ENCODE results near the gene NOPCHAP1.
A peak's percentile ranks its signal among the peaks of the same experiment; 100 is the strongest.
"Not testable (repeated sequence)": the region's sequence is repeated elsewhere in the genome, so short reads cannot be mapped to it uniquely, and the experiment has no call there.

NOPCHAP1 gene, protein sequence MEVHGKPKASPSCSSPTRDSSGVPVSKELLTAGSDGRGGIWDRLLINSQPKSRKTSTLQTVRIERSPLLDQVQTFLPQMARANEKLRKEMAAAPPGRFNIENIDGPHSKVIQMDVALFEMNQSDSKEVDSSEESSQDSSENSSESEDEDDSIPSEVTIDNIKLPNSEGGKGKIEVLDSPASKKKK

GRCh38 chr12:104986022-104986941 is at the start of gene NOPCHAP1:
Gene NOPCHAP1, plus strand, starts transcription at chr12:104986316. Its CDS starts 37 bp downstream, at chr12:104986353.
- peak; percentile 95 for DNase-seq (ENCODE audit: extremely low spot score)
- ChIA-PET CTCF (no interaction called here), POLR2A (interaction anchor here (0.7 to 0.9 kb wide), 2 partner anchors 9 to 317 kb away, joined by 3 read pairs; no protein-coding TSS in a partner anchor)
- TF ChIP-seq FOXA1 (IDR thresholded peaks at IDR 0.05), result no peak
- TF ChIP-seq HDGF (IDR thresholded peaks at IDR 0.05; ENCODE audit: borderline replicate concordance), result 0 out of 2 replicates have a peak, but pooled peaks have one; percentile 42
- peak; percentile 79 for TF ChIP-seq L3MBTL2 (conservative IDR thresholded peaks at IDR 0.05)
- TF ChIP-seq ELF4 (IDR thresholded peaks at IDR 0.05), result peak; percentile 23; the same call in 1 of the 2 replicates

- DNase-seq (ENCODE audit: extremely low spot score), result no peak
- ChIA-PET POLR2A (no interaction called here), CTCF (interaction anchor here (0.9 kb wide), 1 partner anchor 169 kb away, joined by 9 read pairs; the partner anchor contains the start of gene WASHC4)
- TF ChIP-seq ELF4 (IDR thresholded peaks at IDR 0.05) (no peak), L3MBTL2 (conservative IDR thresholded peaks at IDR 0.05) (no peak), FOXA1 (IDR thresholded peaks at IDR 0.05) (no peak), FOXK2 (IDR thresholded peaks at IDR 0.05) (no peak), NFRKB (IDR thresholded peaks at IDR 0.05) (no peak), SUZ12 (IDR thresholded peaks at IDR 0.05) (no peak), FOXM1 (IDR thresholded peaks at IDR 0.05; ENCODE audit: borderline replicate concordance) (no peak), BHLHE40 (IDR thresholded peaks at IDR 0.05; ENCODE audit: borderline replicate concordance) (no peak), LEF1 (IDR thresholded peaks at IDR 0.05; ENCODE audit: borderline replicate concordance) (no peak), ARNT (IDR thresholded peaks at IDR 0.05) (no peak), SP1 (IDR thresholded peaks at IDR 0.05) (no peak), HDGF (IDR thresholded peaks at IDR 0.05; ENCODE audit: borderline replicate concordance) (no peak), TARDBP (IDR thresholded peaks at IDR 0.05) (no peak), ZNF384 (IDR thresholded peaks at IDR 0.05) (no peak)
- TF ChIP-seq, protein P1, sequence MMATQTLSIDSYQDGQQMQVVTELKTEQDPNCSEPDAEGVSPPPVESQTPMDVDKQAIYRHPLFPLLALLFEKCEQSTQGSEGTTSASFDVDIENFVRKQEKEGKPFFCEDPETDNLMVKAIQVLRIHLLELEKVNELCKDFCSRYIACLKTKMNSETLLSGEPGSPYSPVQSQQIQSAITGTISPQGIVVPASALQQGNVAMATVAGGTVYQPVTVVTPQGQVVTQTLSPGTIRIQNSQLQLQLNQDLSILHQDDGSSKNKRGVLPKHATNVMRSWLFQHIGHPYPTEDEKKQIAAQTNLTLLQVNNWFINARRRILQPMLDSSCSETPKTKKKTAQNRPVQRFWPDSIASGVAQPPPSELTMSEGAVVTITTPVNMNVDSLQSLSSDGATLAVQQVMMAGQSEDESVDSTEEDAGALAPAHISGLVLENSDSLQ (IDR thresholded peaks at IDR 0.05), result no peak
Observed at GRCh38 chr12:104938371-104938770, 47.7 kb upstream of the NOPCHAP1 start.

DNA sequence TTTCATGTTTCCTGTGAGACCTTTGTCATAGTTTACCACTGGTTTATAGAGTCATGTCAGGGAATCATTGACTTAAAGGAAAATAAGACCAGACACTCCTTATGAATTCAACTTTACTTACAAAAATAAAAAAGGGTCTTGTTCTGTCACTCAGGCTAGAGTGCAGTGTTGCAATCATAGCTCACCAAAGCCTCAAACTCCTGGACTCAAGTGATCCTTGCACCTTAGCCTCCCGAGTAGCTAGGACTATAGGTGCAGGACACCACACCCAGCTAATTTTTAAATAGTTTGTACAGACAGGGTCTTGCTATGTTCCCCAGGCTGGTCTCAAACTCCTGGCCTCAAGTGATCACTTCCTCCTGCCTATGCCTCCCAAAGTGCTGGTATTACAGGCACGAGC is 47.0 kb upstream of the NOPCHAP1 start:
- CTCF ChIA-PET, result no interaction called here
- DNase-seq (ENCODE audit: extremely low spot score), result no peak
- POLR2A ChIA-PET, result no interaction called here
- TF ChIP-seq TARDBP (IDR thresholded peaks at IDR 0.05) (no peak), ARNT (IDR thresholded peaks at IDR 0.05) (no peak), FOXA1 (IDR thresholded peaks at IDR 0.05) (no peak), BHLHE40 (IDR thresholded peaks at IDR 0.05; ENCODE audit: borderline replicate concordance) (no peak), NFRKB (IDR thresholded peaks at IDR 0.05) (no peak), CTBP1 (IDR thresholded peaks at IDR 0.05; ENCODE audit: borderline replicate concordance) (no peak), ELF4 (IDR thresholded peaks at IDR 0.05) (no peak), SUZ12 (IDR thresholded peaks at IDR 0.05) (no peak), LEF1 (IDR thresholded peaks at IDR 0.05; ENCODE audit: borderline replicate concordance) (no peak), SP1 (IDR thresholded peaks at IDR 0.05) (no peak), HDGF (IDR thresholded peaks at IDR 0.05; ENCODE audit: borderline replicate concordance) (no peak), FOXM1 (IDR thresholded peaks at IDR 0.05; ENCODE audit: borderline replicate concordance) (no peak), ZNF384 (IDR thresholded peaks at IDR 0.05) (no peak), FOXK2 (IDR thresholded peaks at IDR 0.05) (no peak), L3MBTL2 (conservative IDR thresholded peaks at IDR 0.05) (no peak)
- TF ChIP-seq, protein P1 (IDR thresholded peaks at IDR 0.05), result no peak

DNA sequence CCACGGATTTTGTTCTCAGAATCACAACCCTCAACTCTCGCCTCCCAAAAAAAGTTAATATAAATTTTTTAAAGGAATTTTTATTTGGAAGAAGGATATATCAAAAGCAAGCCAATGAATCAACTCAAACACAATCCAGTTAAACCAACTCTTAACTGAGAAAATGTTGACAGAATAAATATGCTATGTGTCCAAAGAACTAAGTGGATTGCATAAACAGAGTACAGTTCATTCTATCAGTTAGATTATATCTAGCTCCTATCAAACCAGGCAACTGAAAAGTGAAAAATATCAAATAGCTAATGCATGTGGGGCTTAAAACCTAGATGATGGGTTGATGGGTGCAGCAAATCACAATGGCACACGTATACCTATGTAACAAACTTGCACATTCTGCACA is 44.7 kb upstream of the NOPCHAP1 start:
- no peak for TF ChIP-seq FOXA1 (IDR thresholded peaks at IDR 0.05)
- no peak for TF ChIP-seq TARDBP (IDR thresholded peaks at IDR 0.05)
- no peak for TF ChIP-seq FOXK2 (IDR thresholded peaks at IDR 0.05)
- TF ChIP-seq L3MBTL2 (conservative IDR thresholded peaks at IDR 0.05), result no peak
- no peak for TF ChIP-seq ZNF384 (IDR thresholded peaks at IDR 0.05)
- no peak for TF ChIP-seq ARNT (IDR thresholded peaks at IDR 0.05)
- TF ChIP-seq BHLHE40 (IDR thresholded peaks at IDR 0.05; ENCODE audit: borderline replicate concordance), result no peak
- no peak for TF ChIP-seq NFRKB (IDR thresholded peaks at IDR 0.05)
- TF ChIP-seq, protein P1 (IDR thresholded peaks at IDR 0.05), result no peak
- TF ChIP-seq ELF4 (IDR thresholded peaks at IDR 0.05), result no peak
- TF ChIP-seq SP1 (IDR thresholded peaks at IDR 0.05), result no peak
- TF ChIP-seq FOXM1 (IDR thresholded peaks at IDR 0.05; ENCODE audit: borderline replicate concordance), result no peak
- TF ChIP-seq HDGF (IDR thresholded peaks at IDR 0.05; ENCODE audit: borderline replicate concordance), result no peak
- no peak for TF ChIP-seq LEF1 (IDR thresholded peaks at IDR 0.05; ENCODE audit: borderline replicate concordance)
- no peak for TF ChIP-seq SUZ12 (IDR thresholded peaks at IDR 0.05)
- TF ChIP-seq CTBP1 (IDR thresholded peaks at IDR 0.05; ENCODE audit: borderline replicate concordance), result no peak
- CTCF ChIA-PET, result interaction anchor here (0.6 kb wide), 1 partner anchor 35 kb away, joined by 3 read pairs; no protein-coding TSS in a partner anchor
- POLR2A ChIA-PET, result no interaction called here

GRCh38 chr12:104942075-104942474 is 44.0 kb upstream of the NOPCHAP1 start:
- ChIA-PET CTCF (interaction anchor here (0.6 kb wide), 1 partner anchor 12 kb away, joined by 3 read pairs; no protein-coding TSS in a partner anchor), POLR2A (no interaction called here)
- no peak for DNase-seq (ENCODE audit: extremely low spot score)
- TF ChIP-seq NFRKB (IDR thresholded peaks at IDR 0.05) (no peak), BHLHE40 (IDR thresholded peaks at IDR 0.05; ENCODE audit: borderline replicate concordance) (no peak), ELF4 (IDR thresholded peaks at IDR 0.05) (no peak), CTBP1 (IDR thresholded peaks at IDR 0.05; ENCODE audit: borderline replicate concordance) (no peak), SUZ12 (IDR thresholded peaks at IDR 0.05) (no peak), ARNT (IDR thresholded peaks at IDR 0.05) (no peak), L3MBTL2 (conservative IDR thresholded peaks at IDR 0.05) (no peak), ZNF384 (IDR thresholded peaks at IDR 0.05) (no peak), HDGF (IDR thresholded peaks at IDR 0.05; ENCODE audit: borderline replicate concordance) (no peak), TARDBP (IDR thresholded peaks at IDR 0.05) (no peak)

More for the DNA sequence above, 44.7 kb upstream of the NOPCHAP1 start:
- no peak for DNase-seq (ENCODE audit: extremely low spot score)

- DNase-seq (ENCODE audit: extremely low spot score); CTCF ChIA-PET; POLR2A ChIA-PET: not testable (repeated sequence)
Observed at GRCh38 chr12:104943401-104943800, 42.7 kb upstream of the NOPCHAP1 start.
